Activated T-helper 17 cell treated with anti-CD3 and anti-CD28 coated beads, Interleukin-2, amount 50 U/mL, for 72 hours (primary cell): ENCODE results near the gene ZNF552. TPM values are rescaled to one million over a fixed set of nuclear protein-coding genes. Genes with fewer than 3 reads are reported as not detected.
"Not testable (repeated sequence)": the region's sequence is repeated elsewhere in the genome, so short reads cannot be mapped to it uniquely, and the experiment has no call there.

Source experiments
- ATAC-seq: fragments of 150-1000 bp; cut with Tn5 transposase; replicated peaks from 2 replicates; pipeline ENCODE4 v1.10.0; 2021; ENCODE audit warnings: mild to moderate bottlenecking, moderate library complexity
- H3K27ac Mint-ChIP-seq: one replicate; pipeline ENCODE4 v1.8.0; 2022; ENCODE audit warnings: mixed read lengths
- H3K27me3 Mint-ChIP-seq: one replicate; pipeline ENCODE4 v1.8.0; 2022; ENCODE audit warnings: mixed read lengths
- H3K36me3 Mint-ChIP-seq: one replicate; pipeline ENCODE4 v1.8.0; 2022; ENCODE audit warnings: low read depth, mild to moderate bottlenecking, mixed read lengths
- H3K4me1 Mint-ChIP-seq: one replicate; pipeline ENCODE4 v1.8.0; 2022; ENCODE audit warnings: mixed read lengths
- H3K4me3 Mint-ChIP-seq: one replicate; pipeline ENCODE4 v1.8.0; 2022; ENCODE audit warnings: mild to moderate bottlenecking, mixed read lengths
- H3K9me3 Mint-ChIP-seq: one replicate; pipeline ENCODE4 v1.8.0; 2022; ENCODE audit warnings: mixed read lengths
- total RNA-seq, 2 donors: library from RNA; stranded (reverse); gene quantifications; one replicate each; pipeline ENCODE4 v1.2.3, GENCODE V29; 2022

ZNF552 gene
- total RNA-seq = 1 to 10 TPM; 6.0 to 7.5 TPM

DNA sequence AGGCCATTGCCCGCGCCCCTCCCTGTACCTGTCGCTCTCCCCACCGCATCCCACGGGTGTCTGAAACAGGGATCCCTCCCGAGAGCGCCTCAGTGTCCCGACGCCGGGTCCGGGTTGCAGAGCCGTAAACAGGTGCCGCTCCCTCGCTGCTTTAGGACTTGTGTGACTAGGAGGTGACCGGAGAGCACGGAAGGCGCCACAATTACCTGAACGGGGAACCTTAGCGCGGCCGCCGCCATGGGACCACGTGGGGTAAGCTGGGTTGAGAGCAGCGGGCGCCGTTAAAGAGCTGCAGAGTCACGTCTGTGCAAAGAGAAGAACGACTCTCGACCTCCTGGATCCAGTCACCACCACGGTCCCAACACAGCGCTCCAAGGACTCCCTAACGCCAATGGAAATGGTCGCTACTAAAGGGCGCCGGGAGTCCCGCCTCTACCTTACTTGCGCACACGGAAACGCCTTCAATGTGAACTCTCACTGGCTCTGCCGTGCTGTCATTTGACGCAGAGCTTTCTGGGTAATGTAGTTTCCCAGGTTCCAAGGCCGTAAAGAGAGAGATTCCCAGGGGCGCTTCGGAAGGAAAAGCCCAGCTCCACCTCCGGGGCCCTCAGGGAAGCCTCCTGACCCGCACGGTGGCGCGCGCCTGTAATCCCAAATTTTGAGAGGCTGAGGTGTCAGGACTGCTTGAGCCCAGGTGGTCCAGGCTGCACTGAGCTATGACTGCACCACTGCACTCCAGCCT is at the start of gene ZNF552:
Gene ZNF552 (minus strand): TSS at position 409 of the 742 bp plus-strand sequence. CDS start 170 bp downstream, at position 239.
- Mint-ChIP-seq H3K4me3 (peak within 1 kb of the TSS; percentile 96), H3K36me3 (peaks cover 31% of the 10 kb centered on the region), H3K9me3 (no peaks in the 10 kb centered on the region), H3K27me3 (no peaks in the 10 kb centered on the region), H3K27ac (peak within 1 kb of the TSS; percentile 93), H3K4me1 (peaks cover 25% of the 10 kb centered on the region)
- ATAC-seq = peak; percentile 80

DNA sequence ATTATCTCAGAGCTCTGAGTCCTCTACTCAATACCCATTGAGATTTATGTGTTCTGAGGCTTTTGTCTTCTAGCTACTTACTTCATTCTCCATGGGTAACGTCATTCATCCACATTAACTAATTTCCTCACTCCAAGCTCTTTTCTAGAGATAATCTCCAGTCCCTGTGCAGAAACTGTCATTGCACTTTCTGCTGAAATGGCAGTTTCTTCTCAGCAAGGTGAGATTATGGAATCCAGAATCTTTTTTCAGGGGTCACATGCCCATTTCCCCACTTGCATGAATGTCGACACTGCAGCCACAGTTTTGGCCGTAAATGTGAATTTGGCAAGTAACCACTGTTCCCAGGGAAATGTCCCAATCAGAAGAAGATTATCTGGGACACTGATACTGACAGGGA is 47.6 kb upstream of the ZNF552 start:
- H3K4me1 Mint-ChIP-seq, H3K9me3 Mint-ChIP-seq, ATAC-seq, H3K4me3 Mint-ChIP-seq, H3K27me3 Mint-ChIP-seq, H3K27ac Mint-ChIP-seq: not testable (repeated sequence)
- H3K36me3 Mint-ChIP-seq = peaks cover 96% of the 10 kb centered on the region

DNA sequence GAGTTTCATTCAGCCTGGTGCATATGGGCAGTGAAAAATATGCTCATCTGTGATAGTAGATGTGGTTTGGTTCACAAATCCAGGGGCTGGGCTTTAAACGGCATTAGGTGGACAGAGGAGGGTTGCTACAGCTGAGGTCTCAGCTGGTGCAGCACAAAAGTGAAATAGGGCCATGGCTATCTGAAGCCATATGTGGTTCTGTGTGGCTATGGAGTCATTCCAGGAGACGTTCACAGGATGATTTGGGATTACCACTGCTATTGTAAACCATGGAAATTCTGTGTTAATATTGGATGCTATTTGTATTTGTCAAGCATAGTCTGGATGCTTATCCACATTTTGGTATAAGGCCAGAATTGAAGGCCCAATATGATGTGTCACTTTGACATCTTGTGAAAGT is 39.4 kb upstream of the ZNF552 start:
- Mint-ChIP-seq H3K36me3 (peaks cover 84% of the 10 kb centered on the region), H3K4me1 (peaks cover 18% of the 10 kb centered on the region)
- ATAC-seq, H3K9me3 Mint-ChIP-seq, H3K4me3 Mint-ChIP-seq, H3K27me3 Mint-ChIP-seq, H3K27ac Mint-ChIP-seq: not testable (repeated sequence)

DNA sequence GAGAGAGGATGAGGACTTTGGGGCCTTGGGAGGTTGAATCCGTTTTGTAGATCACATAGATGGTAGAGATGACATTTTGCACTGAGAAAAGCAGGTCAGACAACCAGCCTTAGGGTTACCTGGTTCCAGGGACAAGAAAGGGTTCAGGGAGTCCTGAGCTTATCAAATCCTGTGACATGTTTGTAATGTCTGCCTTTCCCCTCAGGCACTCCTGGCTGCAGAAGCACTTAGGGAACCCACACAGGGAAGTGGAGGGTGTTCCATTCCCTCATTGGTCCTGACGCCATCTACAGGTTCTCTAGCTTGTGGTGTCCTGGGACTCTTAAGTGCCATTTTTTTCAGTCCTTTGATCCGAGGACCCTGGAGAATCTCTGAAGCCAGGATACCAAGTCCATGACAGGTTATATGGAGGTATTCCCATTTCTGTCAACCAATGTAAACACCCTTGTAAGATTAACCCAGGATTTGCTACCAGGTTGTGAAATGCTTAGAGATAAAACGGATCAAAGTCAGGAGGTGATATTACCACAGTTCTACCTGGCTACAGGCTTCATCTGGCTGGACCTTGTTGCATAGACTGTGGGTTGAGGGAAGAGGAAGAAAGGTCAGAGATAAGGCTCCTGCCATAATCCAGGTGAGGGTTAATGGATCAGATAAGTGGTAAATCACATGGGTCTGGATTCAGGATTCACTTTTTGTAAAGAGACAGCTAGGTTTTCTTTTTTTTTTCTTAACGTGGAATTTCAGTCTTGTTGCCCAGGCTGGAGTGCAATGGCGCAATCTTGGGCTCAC is 37.3 kb upstream of the ZNF552 start:
- peaks cover 18% of the 10 kb centered on the region for H3K4me1 Mint-ChIP-seq
- not testable (repeated sequence) for H3K27ac Mint-ChIP-seq, ATAC-seq, H3K27me3 Mint-ChIP-seq, H3K9me3 Mint-ChIP-seq
- peak overlapping the region; percentile 96 for H3K4me3 Mint-ChIP-seq
- H3K36me3 Mint-ChIP-seq = peaks cover 68% of the 10 kb centered on the region

DNA sequence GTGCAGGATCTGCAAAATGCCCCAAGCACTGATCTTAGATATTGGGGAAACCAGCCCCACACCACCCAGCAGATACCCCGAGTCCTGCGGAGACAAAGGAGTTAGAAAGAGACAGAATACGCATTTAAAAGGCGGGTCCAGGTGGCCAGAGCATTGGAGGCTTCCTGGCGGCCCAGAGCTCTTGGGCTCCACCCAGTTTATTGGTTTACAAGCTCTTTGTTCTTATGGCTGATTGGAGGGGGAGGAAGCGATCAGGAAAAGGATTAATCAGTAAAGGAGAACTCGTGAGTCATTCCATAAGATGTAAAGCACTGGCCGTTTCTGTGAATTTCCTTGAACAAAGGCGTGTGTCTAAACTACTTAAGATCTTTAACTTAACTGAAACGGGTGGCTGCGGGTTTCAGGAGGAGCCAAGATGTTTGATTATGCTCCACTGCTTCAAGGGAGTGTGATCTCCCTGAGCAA is 35.9 kb upstream of the ZNF552 start:
- no peaks in the 10 kb centered on the region for H3K27me3 Mint-ChIP-seq
- H3K9me3 Mint-ChIP-seq = peaks cover 3% of the 10 kb centered on the region
- H3K4me3 Mint-ChIP-seq = peak overlapping the region; percentile 96
- ATAC-seq = no peak
- H3K27ac Mint-ChIP-seq = peak overlapping the region; percentile 86
- peaks cover 61% of the 10 kb centered on the region for H3K36me3 Mint-ChIP-seq
- peaks cover 18% of the 10 kb centered on the region for H3K4me1 Mint-ChIP-seq

DNA sequence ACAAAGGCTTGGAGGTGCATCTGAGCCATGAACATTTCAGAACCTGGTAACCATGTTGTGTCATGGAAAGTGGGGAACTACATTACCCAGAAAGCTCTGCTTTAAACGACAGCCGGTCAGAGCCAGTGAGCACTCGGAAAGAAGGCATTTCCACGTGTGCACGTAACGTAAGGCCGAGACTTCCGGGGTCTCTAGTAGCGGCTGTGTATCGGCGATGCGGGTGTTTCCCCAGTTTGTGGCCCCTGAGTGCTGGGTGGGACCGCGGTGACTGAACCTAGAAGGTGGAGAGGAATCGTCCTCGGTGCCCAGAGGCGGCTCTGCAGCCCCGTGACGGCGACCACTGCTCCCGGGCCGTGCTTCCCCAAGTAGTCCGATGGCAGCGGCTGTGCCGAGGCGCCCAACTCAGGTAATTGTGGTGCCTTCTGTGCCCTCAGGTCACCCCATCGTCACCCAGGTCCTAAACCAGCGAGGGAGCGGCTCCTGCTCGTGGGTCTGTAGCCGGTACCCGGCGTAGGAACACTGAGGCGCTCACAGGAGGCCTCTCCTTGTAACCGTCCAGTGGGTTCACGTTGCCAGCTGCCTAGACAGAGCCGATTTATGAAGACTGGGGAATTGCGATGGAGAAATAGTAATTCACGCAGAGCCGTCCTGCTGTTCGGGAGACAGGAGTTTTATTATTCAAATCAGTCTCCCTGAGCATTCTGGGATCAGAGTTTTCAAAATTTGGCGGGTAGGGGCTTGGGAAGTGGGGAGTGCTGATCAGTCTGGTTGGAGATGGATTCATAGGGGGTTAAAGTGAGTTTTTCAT is 35.2 kb upstream of the ZNF552 start, which contains the start of gene ZNF587:
Gene ZNF587 (plus strand): TSS at position 194 of the 808 bp plus-strand sequence. CDS start 180 bp downstream, at position 374.
- H3K9me3 Mint-ChIP-seq, H3K27me3 Mint-ChIP-seq: not testable (repeated sequence)
- H3K4me1 Mint-ChIP-seq = peaks cover 18% of the 10 kb centered on the region
- peak; percentile 99 for ATAC-seq
- peak within 1 kb of the TSS; percentile 86 for H3K27ac Mint-ChIP-seq
- H3K36me3 Mint-ChIP-seq = peaks cover 61% of the 10 kb centered on the region
- H3K4me3 Mint-ChIP-seq = peak within 1 kb of the TSS; percentile 96

DNA sequence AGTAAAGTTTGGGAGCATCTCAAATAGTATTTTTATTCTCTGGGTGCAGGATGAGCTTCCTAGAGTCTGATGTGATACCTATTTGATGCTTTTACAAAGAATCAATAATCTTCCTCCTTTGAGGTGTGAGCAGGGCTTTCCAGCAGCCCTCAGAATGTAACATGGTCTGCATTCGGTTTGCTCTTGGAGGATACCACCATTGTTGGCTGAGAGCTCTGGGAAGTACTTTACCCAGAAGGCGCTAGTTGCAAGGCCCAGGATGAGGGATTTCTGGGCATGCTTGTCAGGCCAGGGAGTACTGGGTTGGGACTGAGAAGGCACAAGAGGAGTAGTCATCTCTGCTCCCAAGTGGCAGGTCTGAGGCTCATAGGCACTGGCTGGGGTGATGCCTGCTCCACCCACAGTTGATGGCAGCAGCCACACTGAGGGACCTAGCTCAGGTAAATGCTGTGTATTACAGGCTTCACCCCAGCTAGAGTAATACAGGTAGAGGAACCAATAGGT is 34.5 kb upstream of the ZNF552 start:
- peaks cover 62% of the 10 kb centered on the region for H3K36me3 Mint-ChIP-seq
- peaks cover 18% of the 10 kb centered on the region for H3K4me1 Mint-ChIP-seq
- ATAC-seq = peak; percentile 39
- not testable (repeated sequence) for H3K9me3 Mint-ChIP-seq, H3K27me3 Mint-ChIP-seq
- H3K4me3 Mint-ChIP-seq = peak overlapping the region; percentile 96
- H3K27ac Mint-ChIP-seq = peak overlapping the region; percentile 86

DNA sequence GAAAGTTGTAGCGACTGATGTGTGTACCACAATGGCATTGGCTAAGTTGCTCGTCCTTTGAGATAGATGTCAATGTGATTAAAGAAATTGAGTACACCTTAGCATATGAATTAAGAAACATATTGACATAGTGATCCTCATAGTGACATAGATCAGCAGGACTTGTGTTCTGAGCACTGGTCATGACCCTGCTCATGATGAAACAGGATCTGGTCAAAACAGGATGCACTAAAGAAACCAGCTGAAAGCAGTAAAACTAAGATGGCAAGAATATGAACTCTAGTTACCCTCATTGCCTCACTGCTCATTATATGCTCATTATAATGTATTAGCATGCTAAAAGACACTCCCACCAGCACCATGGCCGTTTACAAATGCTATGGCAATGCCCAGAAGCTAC is 32.5 kb upstream of the ZNF552 start:
- not testable (repeated sequence) for H3K4me3 Mint-ChIP-seq, ATAC-seq, H3K9me3 Mint-ChIP-seq, H3K27ac Mint-ChIP-seq, H3K27me3 Mint-ChIP-seq
- peaks cover 14% of the 10 kb centered on the region for H3K4me1 Mint-ChIP-seq
- H3K36me3 Mint-ChIP-seq = peaks cover 63% of the 10 kb centered on the region

DNA sequence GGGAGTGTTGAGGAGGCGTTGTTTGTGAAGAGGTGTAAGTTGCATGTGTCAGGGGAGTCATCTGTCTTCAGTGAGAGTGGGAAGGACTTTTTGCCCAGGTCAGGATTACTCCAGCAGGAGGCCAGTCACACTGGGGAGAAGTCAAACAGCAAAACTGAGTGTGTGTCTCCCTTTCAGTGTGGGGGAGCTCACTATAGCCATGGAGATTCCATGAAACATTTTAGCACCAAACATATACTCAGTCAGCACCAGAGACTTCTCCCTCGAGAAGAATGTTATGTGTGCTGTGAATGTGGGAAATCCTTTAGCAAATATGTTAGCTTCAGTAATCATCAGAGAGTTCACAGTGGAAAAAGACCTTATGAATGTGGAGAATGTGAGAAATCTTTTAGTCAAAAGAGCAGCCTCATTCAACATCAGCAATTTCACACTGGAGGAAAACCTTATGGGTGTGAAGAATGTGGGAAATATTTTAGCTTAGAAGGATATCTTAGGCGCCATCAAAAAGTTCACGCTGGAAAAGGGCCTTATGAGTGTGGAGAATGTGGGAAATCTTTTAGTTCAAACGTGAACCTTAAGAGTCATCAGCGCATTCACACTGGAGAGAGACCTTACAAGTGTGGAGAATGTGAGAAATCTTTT is 26.5 kb upstream of the ZNF552 start:
- Mint-ChIP-seq H3K4me1 (peaks cover 3% of the 10 kb centered on the region), H3K36me3 (peaks cover 94% of the 10 kb centered on the region), H3K9me3 (no peaks in the 10 kb centered on the region), H3K4me3 (no peak overlapping the region), H3K27ac (no peak overlapping the region), H3K27me3 (no peaks in the 10 kb centered on the region)
- no peak for ATAC-seq

DNA sequence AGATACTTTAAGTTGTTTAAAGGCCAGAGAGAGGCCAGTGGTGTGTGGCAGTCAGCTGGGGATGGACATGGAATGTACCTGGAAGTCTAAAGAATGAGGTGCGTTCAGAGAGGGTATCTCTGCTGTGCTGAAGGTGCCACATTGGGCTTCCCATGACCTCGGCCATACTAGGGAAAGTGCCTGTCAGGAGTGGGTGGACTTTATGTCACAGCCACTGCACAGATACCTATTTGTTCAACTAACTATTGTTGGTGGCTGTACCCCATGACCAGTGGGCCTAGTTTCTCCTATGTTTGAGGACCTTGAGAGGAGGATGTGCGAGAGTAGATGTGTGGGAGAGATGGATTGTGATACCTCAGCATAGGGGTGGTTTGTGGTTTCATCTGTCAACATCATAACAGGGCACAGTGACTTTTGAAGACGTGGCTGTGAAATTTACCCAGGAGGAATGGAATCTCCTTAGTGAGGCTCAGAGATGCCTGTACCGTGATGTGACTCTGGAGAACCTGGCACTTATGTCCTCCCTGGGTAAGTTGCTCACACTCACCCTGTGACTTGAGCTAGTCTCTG is 24.0 kb upstream of the ZNF552 start:
- peak; percentile 73 for ATAC-seq
- H3K4me1 Mint-ChIP-seq, H3K4me3 Mint-ChIP-seq, H3K27me3 Mint-ChIP-seq, H3K9me3 Mint-ChIP-seq: not testable (repeated sequence)
- Mint-ChIP-seq H3K27ac (peak overlapping the region; percentile 9), H3K36me3 (peaks cover 72% of the 10 kb centered on the region)

DNA sequence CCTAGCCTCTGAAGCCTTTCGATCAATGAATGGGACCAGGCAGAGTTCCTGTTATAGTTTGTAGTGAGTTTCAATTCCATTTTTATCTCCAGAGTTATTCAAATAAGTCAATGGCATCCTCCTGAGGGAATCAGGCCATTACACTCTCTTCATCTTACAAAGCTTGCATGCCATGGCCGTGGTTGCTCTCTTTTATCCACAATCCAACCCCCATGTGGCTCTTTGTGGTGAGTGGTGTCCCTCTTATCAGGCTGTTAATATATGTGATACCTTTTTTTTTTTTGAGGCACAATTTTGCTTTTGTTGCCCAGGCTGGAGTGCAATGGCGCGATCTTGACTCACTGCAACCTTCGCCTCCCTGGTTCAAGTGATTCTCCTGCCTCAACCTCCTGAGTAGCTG is 22.3 kb upstream of the ZNF552 start:
- not testable (repeated sequence) for H3K4me3 Mint-ChIP-seq, H3K9me3 Mint-ChIP-seq, H3K4me1 Mint-ChIP-seq, H3K27me3 Mint-ChIP-seq, ATAC-seq, H3K27ac Mint-ChIP-seq
- peaks cover 63% of the 10 kb centered on the region for H3K36me3 Mint-ChIP-seq

DNA sequence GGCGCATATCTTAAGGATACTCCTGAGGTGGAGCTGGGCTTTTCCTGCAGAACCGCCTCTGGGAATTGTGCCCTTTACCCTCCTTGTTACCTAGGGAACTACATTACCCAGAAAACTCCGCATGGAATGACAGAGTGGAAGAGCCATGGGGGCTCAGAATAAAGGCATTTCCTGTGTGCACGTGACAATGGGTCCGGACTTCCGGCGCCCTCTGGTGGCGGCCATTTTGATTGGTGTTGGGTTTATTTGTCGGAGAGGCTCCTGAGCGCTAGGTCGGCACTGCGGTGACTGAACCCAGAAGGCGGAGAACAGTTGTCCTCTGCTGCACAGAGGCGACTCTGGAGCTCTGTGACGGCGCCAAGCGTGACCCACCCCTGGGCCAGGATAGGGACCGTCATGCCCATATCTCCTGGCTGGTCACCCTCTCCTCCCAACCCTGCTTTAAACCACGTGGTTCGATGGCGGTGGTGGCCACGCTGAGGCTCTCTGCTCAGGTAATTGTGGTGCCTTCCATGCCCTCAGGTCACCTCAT is 15.4 kb upstream of the ZNF552 start, which contains the start of gene ZNF587B:
Gene ZNF587B (plus strand): TSS at position 229 of the 532 bp plus-strand sequence. CDS start 230 bp downstream, at position 459.
- Mint-ChIP-seq H3K36me3 (peaks cover 59% of the 10 kb centered on the region), H3K27ac (peak within 1 kb of the TSS; percentile 34), H3K9me3 (no peaks in the 10 kb centered on the region), H3K4me1 (peaks cover 3% of the 10 kb centered on the region), H3K4me3 (no peak within 1 kb of the TSS), H3K27me3 (no peaks in the 10 kb centered on the region)
- no peak for ATAC-seq

DNA sequence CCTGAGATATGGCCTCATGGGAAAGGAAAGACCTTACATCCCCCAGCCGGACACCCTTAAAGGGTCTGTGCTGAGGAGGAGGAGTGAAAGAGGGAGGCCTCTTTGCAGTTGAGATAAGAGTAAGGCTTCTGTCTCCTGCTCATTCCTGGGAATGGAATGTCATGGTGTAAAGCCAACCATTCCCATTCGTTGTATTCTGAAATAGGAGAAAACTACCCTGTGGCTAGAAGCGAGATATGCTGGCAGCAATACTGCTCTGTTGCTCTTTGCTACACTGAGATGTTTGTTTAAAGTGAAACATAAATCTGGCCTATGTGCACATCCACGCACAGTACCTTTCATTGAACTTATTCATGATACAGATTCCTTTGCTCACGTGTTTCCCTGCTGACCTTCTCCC is 14.6 kb upstream of the ZNF552 start:
- Mint-ChIP-seq H3K36me3 (peaks cover 65% of the 10 kb centered on the region), H3K9me3 (no peaks in the 10 kb centered on the region), H3K4me3 (no peak overlapping the region), H3K27ac (peak overlapping the region; percentile 34), H3K4me1 (peaks cover 3% of the 10 kb centered on the region), H3K27me3 (no peaks in the 10 kb centered on the region)
- no peak for ATAC-seq
